A204.1 (cell line): ENCODE data around the gene PPA2.
"Not testable (repeated sequence)": the region's sequence is repeated elsewhere in the genome, so short reads cannot be mapped to it uniquely, and the experiment has no call there.

ENCODE experiments used
- FAIRE-seq: peaks from 2 replicates; lab custom pipeline; 2012; peaks lifted over from hg19 to GRCh38; lab: Jason Lieb, UNC

The PPA2 gene

DNA sequence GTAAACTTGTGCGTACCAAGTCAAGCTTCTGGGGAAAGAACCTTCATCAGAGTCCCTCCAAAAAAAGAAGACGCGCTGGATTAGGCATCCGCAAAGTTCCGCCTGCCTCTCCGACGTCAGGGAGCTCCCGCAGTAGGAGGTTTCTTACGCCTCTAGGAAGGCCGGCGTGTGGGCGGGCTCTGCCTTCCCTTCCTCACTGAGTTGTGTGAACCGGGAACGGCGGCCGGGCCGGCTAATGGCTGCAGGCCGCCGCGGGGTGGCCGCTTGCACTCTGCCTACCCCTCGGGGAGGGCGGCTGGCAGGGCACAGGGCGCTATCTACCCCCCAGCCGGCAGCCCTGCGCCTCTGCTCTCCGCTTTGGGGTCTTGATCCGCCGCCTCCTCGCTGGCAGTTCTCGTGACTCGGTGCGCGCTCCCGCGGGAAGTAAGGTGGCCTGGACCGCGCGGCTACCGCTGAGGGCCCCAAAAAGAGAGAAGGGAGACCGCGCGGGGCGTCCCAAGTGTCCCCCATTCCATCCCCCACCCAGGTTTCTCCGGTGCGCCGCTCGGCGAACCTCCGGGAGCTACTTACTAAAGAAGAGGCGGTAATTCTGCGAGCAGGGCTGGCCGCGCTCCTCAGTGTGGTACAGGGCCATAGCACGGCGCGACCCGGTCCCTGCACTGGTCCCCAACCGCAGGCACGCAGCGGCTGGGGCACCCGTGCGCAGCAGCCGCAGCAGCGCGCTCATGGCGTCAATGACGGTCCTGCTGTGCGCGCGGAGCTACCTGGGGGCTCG, at the start of gene PPA2:
Gene PPA2 (minus strand): TSS at position 739 of the 775 bp plus-strand sequence. CDS start 12 bp downstream, at position 727.
- no peak for FAIRE-seq

- no peak for FAIRE-seq
These were observed 47.2 kb upstream of the PPA2 start for GRCh38 chr4:105520819-105521790.

GRCh38 chr4:105510245-105510644, 36.4 kb upstream of the PPA2 start:
- no peak for FAIRE-seq

DNA sequence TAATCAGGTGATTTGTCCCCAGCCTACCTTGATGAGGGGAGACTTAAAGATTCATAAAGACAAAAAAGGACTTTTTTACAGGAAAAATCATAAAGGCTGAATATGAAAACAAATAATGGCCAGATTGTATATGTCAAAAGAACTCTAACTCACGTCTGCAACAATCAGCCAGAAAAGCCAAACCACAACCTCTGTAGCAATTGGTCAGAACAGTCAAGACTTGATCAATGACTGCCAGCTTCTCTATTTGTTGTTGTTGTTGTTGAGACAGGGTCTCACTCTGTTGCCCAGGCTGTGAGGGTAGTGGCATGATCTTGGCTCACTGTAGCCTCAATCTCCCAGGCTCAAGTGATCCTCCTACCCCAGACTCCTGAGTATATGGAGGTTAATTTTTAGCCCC, 35.9 kb upstream of the PPA2 start:
- FAIRE-seq = no peak

GRCh38 chr4:105509291-105509690, 35.4 kb upstream of the PPA2 start:
- no peak for FAIRE-seq

- no peak for FAIRE-seq
These were observed 30.9 kb upstream of the PPA2 start for GRCh38 chr4:105504744-105505143.

- FAIRE-seq = no peak
These were observed 29.6 kb upstream of the PPA2 start for GRCh38 chr4:105503484-105503883.

GRCh38 chr4:105496899-105497298, 23.0 kb upstream of the PPA2 start:
- FAIRE-seq = no peak

DNA sequence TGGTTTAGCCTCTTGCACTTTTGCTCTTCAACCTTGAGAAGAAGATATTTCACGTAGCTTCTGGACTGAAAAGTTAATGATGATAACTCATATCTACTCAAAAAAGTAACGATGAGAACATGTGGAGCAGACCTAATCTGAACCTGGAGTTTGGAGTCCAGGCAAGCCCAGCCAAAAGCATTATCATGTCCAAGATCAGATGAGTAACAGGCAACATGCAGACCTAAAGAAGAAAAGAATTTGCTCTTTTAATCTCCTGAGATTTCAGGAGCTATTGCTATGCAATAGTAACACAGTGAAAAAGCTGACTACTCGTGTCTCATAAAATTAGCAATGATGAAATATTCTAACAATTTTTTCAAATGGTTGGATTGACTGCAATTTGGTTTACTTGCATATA, 21.8 kb upstream of the PPA2 start:
- FAIRE-seq = no peak

DNA sequence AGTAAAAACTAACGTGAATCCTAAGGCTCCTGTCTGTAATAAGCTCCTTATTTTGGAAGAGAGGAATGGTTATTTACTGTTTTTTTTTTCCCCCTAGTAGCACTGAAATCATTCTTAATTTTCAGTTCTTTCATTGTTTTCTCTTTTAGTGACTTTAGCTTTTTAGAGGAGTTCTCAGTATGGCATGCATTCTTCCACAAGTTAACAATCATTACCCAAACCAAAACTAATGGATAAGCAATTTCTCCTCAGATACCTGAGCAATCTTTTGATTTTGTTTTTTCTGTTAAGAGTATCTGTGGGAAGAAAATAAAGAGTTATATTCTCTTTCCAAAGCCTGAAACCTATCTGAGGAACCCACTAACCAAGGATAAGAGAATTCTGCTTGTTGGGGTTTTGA, 16.7 kb upstream of the PPA2 start:
- no peak for FAIRE-seq

GRCh38 chr4:105483840-105484239, 10.0 kb upstream of the PPA2 start:
- no peak for FAIRE-seq

DNA sequence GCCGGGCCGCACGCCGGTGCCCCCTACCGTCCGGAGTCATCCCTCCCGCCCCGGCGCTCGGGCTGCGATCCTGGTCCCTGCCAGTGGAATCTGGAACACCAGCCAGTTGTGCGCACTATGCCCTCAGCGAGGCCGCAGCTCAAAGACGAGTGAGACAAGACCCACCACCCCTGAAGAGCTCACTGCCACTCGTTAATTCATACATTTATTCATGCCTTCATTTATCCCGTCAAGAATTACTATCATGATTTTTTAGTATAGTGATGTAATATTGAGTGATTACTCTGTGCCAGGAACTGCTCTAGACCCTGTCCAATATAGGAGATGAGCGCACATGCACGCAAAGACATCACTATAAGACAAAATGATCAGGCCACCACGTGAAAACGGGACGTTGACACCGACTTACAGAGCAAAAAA, 247 bp upstream of the PPA2 start:
- no peak for FAIRE-seq

DNA sequence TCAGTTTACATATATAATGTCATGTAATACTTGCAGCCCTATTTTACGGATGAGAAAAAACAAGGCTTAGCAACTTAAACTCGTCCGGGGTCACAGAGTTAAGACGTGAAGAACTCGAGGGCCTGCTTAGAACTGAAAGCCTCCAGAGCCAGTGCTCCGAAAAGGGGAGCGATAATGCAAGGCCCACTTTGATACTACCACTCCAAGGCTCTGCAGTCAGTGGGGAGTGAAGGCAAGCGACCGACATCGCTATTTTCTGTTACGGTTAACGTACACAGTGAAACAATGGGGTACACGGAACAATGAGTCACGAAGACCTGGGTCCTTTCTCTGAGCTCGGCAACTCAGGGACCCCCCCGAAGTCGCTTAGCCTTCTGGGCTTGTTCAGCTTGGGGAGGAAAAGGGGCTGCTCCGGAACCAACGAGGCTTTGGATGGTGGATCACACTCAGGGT, 965 bp downstream of the PPA2 start:
- FAIRE-seq = no peak

- peak; percentile 87 for FAIRE-seq
These were observed 2.2 kb downstream of the PPA2 start for GRCh38 chr4:105471566-105472176.

GRCh38 chr4:105470766-105471165, 3.1 kb downstream of the PPA2 start:
- no peak for FAIRE-seq

GRCh38 chr4:105469736-105470135, 4.1 kb downstream of the PPA2 start:
- FAIRE-seq = no peak

DNA sequence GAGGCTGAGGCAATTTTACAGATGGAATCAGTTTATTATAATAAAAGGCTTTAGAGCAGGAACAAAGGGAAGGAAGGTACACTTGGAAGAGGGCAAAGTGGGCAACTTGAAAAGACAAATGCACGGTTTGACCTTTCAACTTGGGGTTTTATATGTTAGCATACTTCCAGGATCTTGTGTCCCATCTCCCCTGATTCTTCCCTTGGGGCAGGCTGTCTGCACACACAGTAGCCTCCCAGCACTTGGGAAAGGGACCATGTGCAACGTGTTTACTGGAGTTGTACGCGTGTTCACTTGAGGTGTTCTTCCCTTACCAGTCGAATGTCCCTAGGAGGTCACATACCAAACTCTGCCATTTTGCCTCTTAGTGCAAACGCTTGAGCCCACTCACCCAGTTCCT, 7.3 kb downstream of the PPA2 start:
- FAIRE-seq = no peak

DNA sequence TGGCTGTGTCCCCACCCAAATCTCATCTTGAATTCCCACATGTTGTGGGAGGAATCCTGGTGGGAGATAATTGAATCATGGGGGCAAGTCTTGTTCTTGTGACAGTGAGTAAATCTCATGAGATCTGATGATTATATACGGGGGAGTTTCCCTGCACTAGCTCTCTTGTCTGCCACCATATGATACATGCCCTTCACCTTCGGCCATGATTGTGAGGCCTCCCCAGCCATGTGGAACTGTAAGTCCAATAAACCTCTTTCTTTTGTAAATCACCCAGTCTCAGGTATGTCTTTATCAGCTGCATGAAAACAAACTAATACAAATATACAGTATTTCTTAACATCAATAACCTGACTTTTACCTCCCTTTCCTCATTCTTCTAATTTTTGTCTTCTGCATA, 9.3 kb downstream of the PPA2 start:
- not testable (repeated sequence) for FAIRE-seq

DNA sequence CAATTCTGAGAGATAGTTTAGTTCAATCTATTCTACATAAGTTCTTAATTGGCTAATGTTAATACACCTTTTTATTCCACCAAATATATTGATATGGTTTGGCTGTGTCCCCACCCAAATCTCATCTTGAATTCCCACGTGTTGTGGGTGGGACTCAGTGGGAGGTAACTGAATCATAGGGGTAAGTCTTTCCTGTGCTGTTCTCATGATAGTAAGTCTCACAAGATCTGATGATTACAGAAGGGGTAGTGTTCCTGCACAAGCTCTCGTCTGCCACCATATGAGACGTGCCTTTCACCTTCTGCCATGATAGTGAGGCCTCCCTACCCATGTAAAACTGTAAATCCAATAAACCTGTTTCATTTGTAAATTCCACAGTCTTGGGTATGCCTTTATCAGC, 11.3 kb downstream of the PPA2 start:
- no peak for FAIRE-seq

DNA sequence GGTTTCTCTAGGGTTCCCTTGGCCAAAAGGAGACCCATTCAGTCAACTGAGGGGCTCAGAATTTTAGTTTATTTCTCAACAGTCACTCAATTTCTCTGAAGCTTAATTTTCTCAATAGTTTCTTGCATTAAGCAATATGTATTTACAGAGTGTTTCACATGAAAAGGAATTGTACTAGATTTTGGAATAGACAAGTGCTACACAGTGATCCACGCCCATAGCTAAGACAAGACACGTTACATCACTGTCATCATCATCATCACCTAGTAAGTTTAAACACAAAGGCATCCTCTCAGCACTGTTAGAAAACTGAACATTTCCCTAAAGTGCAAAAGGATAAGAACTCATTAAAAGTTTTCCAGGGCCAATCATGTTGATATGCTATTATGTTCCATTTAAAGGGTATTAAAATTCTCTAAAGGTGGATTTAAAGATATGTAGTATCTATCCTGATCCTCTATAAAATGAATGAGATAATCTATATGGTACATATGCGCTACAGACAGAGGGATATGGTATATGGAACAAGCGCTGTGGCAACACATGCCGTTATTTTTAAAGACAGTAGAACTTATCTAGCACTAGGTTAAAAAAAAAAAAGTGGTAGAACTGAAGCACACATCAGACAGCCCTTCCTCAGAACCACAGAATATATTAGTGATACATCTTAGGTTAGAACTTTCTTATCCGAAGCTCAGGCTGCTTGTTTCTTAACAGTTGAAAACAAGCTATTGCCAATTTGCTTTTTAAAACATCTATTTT, 12.1 kb downstream of the PPA2 start:
- no peak for FAIRE-seq

GRCh38 chr4:105461221-105461620, 12.6 kb downstream of the PPA2 start:
- no peak for FAIRE-seq

DNA sequence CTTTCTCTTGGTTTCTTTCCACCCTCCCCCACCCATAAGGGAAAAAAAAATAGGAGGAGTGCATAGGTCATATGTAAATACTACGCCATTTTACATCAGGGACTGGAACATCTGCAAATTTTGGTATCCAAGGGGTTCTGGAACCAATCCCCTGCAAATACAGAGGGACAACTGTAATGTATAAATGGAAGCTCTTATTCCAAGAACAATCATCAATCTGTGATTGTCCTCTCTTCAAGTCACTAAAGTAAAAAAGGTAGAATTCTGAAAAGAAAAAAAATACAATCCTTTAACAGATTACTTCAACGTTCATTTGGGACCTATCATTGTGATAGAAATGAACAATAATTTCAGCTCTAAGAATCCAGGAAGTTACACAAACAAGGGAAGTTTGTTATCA, 13.6 kb downstream of the PPA2 start:
- no peak for FAIRE-seq
